ENCODE measurements around the gene TSACC.

DNA sequence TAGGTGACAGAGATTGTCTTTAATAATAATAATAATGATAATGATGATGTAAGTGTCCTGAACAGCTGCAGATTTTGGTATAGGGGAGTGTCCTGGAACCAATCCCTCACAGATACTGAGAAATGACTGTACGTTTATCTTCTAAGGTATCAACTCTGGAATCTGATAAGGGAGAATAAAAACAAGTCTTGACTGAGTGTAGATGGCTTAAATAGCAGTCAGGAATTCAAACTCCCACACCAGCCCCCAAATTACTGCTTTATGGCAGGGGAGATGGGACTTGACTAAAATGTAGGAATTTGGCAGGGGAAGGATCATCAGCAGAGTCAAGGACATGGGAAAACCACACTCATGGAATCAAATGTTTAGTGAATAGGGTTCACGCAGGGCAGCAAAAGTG, 33.1 kb upstream of the TSACC start:
- TF ChIP-seq, protein P1, sequence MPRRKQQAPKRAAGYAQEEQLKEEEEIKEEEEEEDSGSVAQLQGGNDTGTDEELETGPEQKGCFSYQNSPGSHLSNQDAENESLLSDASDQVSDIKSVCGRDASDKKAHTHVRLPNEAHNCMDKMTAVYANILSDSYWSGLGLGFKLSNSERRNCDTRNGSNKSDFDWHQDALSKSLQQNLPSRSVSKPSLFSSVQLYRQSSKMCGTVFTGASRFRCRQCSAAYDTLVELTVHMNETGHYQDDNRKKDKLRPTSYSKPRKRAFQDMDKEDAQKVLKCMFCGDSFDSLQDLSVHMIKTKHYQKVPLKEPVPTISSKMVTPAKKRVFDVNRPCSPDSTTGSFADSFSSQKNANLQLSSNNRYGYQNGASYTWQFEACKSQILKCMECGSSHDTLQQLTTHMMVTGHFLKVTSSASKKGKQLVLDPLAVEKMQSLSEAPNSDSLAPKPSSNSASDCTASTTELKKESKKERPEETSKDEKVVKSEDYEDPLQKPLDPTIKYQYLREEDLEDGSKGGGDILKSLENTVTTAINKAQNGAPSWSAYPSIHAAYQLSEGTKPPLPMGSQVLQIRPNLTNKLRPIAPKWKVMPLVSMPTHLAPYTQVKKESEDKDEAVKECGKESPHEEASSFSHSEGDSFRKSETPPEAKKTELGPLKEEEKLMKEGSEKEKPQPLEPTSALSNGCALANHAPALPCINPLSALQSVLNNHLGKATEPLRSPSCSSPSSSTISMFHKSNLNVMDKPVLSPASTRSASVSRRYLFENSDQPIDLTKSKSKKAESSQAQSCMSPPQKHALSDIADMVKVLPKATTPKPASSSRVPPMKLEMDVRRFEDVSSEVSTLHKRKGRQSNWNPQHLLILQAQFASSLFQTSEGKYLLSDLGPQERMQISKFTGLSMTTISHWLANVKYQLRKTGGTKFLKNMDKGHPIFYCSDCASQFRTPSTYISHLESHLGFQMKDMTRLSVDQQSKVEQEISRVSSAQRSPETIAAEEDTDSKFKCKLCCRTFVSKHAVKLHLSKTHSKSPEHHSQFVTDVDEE (CRISPR knock-in tag; IDR thresholded peaks at IDR 0.05) = no peak
- no peak for TF ChIP-seq CSDC2 (CRISPR knock-in tag; IDR thresholded peaks at IDR 0.05)
